DMS153 (cell line): ENCODE measurements around the gene SNX25.
"Not testable (repeated sequence)": the region's sequence is repeated elsewhere in the genome, so short reads cannot be mapped to it uniquely, and the experiment has no call there.

Experiments
- DNase-seq: peaks from one replicate; lab custom pipeline; 2025; lab: John Stamatoyannopoulos, UW

Gene SNX25

DNA sequence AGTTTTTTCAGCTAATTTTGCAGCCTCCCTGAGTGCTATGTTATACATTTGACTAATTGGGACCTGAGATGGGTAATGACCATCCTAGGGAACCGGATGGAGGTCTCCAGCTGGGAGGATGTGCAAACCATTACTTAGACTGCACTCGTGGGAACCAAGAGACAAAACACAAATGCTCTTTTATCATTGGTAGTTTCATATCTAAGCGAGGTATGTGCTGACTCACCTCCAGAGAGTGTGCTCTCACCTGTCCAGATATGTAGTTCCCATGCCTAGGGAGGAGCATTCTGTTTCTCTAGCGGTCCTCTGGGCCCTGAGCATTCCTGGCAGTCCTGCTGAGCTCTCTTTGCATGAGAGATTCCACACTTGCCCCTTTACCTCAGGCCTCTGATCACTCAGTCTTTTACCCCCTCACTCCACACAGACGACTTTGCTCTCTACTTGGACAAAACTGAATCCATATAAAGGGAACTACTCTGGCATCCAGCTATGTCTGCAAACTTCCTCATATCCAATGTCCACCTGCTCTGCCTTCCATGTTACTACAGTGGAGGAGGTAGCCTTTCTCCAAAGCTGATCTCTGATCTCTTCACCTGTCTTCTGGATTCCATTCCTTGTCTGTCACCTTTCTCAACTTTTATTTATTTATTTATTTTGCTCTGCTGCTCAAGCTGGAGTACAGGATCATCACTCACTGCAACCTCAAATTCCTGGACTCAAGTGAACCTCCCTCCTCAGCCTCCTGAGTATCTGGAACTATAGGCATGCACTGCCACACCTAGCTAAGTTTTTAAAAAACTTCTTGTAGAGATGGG, 97.9 kb downstream of the SNX25 start:
- DNase-seq, result no peak

DNA sequence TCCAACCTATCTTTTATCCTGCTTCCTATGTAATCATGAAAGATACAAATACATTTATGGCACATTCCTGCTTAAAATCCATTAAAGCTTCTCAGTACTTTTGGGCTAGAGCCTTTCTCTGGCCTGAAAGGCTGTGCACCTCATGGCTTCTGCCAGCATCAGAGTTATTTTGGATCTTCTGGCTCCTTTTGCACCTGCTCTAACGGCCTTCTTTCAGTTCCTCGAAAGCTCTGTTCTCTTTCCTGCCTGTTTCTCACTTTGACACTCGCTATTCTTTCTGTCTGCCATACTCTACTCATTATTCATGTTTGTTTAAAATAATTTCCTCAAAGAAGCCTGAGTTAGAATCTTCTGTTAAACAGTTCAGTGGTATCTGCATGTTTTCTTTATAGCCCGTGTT, 100.4 kb downstream of the SNX25 start:
- DNase-seq, result no peak

DNA sequence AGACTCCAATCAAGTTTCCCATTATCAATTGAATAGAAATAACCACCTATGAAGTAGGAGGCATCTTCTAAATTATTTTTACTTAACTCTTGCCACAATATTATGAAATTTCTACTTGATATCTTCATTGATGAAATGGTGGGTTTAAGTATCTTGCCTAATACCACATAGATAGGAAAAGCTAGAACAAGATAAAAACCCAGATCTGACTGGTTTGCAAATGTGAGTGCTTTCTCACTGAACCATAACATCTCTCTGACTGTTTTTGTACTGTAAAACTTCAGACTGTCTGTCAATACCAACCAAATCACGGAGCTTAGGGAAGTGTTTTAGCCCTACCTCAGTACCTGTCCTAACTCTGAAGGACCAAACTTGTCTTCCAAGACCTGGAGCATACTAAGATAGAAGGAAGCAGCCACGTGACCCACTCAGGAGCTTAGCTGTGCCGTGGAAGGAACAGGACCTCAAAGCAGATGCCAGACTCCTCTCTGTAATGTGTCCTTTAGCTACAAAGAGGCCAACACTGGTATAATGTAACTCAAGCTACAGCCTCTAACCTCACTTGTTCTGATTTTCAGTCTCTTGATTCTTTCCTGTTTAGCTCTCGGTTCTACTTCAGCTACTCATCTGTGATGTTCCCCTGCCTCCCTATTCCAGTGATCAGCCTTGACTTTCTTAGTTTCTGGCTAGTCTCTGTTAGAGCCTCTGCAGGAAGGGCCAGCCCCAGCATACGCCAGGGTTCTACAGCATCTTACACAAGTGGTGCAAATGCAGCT, 101.9 kb downstream of the SNX25 start:
- no peak for DNase-seq

DNA sequence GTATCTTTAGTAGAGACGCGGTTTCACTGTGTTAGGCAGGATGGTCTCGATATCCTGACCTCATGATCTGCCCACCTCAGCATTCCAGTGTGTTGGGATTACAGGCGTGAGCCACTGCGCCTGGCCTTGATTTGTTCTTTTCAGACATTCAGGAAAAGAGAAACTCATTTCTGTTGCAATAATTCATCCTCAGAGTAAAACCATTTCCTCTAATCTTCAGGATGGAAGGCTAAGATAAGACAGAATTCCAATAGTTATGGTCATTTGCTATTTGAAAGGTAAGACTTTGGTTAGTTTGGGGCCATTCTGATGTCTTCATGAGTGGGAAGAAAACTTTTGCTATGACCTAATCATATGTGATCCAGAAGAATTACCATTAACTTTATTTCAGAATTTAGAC, 103.3 kb downstream of the SNX25 start:
- no peak for DNase-seq

DNA sequence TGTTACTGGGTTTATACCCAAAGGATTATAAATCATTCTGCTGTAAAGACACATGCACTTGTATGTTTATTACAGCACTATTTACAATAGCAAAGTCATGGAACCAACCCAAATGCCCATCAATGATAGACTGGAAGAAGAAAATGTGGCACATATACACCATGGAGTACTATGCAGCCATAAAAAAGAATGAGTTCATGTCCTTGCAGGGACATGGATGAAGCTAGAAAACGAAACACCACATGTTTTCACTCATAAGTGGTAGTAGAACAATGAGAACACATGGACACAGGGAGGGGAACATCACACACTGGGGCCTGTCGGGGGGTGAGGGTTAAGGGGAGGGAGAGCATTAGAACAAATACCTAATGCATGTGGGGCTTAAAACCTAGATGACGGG, 108.1 kb downstream of the SNX25 start:
- not testable (repeated sequence) for DNase-seq

DNA sequence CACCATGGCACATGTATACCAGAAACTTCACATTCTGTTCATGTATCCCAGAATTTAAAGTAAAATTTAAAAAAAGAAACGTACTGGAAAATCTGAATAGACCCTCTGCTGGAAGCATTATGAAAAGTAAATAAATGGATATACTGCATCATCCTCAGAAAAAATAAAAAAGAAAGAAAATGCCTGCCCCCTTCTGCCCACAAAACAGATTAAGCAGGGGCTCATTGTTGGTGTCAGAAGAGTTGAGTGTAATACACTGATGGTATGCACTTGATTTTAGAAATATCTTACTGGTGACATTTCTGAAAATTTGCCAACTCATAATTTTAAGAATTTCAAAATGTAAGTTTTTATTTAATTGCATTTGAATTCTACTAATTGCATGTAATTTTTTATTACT, 108.5 kb downstream of the SNX25 start:
- no peak for DNase-seq

DNA sequence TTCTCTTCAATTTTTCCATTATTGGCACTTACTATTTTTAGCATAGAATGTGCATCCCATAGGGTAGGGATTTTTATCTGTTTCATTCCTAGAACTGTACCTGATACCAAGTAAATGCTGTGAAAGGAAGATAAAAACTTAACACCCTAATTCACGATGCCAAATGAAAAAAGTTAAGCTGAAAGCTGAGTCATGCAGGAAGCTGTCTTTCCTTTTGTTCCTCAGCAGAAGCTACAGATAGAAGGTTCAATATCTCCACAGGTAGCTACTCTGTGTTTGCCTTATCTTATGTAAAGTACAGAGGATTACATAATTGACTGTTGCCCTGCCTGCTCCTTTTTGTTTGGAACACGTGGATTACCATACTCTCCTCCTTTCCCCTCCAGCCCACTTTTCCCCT, 109.3 kb downstream of the SNX25 start:
- peak; percentile 47 for DNase-seq

DNA sequence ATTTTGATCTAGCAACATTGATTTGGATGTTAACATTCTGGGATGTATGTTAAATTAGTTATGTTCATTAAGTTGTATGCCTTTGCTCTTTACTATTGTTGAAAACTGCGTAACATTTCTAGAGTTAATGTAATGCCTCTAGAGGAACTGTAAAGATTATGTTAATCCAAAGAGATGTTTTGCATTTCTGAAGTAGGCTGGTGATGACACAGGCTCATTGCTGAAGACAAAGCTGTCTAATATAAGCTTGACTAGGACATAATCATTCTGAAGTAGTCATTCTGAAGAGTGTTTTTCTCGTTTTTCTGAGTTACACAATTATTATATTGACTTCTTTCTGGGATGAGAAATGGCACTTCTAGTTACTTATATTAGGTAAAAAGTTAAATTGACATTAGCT, 113.4 kb downstream of the SNX25 start:
- no peak for DNase-seq

DNA sequence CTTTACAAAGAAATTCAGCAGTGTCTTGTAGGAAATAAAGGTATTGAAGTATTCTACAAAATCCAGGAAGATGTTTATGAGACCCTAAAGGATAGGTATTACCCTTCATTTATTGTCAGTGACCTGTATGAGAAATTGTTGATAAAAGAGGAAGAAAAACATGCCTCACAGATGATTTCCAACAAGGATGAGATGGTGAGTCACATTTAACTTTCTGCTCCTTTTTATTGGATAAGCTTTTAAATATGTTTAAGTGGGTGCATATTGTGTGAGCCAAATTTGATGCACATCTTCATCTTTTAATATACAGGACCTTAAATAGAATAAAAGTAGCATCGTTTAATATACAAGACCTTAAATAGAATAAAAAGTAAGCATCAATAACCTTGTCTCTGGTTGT, 114.2 kb downstream of the SNX25 start:
- no peak for DNase-seq

DNA sequence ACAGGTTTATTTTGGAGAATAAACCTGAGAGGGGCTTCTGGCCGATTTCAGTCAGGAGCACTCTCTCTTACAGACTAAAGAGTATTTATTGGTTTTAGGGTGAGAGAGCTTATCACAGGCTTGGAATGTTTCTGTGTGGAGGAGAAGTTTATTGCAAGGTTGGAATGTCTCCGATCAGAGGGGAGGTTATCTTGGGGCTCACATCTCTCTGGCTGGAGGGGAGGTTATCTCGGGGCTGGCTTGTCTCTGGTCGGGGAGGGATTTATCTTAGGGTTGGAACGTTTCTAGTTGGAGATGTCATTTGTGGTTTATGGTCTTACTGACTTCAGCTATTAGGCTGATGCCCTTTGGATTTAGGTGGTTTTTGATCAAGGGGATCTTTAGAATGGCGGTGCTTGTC, 115.0 kb downstream of the SNX25 start:
- DNase-seq, result not testable (repeated sequence)

DNA sequence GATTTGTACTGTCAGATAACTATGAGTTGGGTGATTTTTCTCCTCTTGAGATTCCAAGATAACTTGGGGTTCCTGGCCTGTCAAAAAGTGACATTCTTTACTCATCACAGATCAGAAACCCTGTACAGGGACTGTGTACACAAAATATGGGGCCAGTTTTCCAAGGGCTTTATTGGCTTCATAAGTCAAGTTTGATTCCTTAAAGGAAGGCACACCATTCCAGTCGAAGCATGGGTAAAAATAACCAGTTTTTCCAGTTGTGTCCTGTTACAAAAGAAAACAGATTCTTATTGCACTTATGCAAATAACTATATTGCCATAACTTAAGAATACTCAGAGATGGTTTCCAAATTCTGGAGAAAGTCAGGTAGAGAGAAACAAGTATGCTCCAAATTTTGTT, 116.3 kb downstream of the SNX25 start:
- DNase-seq, result not testable (repeated sequence)

DNA sequence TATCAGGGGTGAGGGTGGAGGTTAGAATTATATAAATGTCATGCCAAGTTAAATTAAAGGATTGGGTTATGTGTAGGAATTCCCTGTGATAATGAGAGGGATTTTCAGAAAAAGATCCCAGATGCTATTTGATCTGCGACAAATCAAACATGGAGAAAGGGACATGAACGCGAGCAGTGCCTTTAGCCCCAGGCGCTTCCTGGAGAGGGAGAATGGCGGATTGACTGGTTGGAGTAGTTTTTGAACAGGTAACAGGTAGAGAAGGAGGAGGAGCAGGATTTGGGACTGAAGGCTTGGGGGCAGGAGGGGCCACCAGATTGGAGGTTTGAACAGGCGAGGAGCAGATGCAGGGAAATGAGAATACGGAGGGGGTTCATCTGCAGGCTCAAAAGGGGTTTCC, 119.2 kb downstream of the SNX25 start:
- no peak for DNase-seq

DNA sequence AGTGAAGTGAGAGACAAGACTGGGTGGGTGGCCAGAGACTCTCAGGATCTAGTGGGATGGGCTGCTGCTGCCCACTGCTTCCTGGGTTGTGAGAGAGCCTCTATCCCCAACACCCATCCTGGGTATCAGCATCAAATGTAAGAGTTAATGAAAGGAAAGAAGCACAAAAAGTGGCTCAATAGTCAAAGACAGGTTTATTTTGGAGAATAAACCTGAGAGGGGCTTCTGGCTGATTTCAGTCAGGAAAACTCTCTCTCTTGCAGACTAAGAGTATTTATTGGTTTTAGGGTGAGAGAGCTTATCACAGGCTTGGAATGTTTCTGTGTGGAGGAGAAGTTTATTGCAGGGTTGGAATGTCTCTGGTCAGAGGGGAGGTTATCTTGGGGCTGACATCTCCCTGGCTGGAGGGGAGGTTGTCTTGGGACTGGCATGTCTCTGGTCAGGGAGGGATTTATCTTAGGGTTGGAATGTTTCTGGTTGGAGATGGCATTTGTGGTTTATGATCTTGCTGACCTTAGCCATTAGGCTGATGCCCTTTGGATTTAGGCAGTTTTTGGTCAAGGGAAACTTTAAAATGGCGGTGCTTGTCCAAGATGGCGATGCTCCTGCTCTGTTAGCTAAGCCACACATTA, 120.6 kb downstream of the SNX25 start:
- DNase-seq, result not testable (repeated sequence)

DNA sequence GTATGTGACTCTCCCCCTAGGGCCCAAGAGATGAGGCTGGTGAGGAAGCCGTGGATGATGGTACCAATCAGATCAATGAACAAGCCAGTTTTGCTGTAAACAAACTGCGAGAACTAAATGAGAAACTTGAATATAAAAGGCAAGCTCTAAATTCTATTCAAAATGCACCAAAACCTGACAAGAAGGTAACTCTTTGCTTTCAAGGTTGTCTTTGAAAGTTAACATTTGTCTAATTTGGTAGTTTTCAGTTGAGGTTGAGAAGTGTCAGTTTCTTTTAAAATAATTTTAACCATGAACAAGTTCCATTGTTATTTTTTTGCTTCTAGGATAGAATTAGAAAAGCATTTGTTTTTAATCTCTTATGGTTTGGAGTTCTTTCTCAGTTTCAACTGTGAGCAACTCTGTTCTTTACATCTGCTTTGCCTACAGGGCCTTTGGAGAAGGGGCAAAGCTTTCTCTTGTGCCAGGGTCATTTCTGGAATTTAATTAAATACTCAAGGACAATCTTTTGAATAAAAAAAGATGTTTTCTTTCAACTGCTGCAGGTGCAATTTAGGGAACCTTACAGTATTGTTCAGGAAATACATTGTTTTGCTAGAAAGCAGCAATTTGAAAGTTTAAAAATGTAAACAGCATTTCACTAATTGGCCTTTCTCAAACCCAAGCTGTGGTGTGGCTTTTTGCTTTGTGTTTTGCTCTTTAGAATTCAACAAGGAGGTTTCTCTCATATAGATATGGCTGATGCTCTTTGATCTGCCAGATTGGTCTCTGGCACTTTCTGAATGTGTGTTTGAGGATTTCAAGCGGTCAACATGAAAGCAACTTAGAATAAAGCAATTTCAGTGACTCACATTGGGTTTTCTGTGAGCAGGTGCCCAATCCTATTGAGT, 123.4 kb downstream of the SNX25 start:
- DNase-seq, result no peak

DNA sequence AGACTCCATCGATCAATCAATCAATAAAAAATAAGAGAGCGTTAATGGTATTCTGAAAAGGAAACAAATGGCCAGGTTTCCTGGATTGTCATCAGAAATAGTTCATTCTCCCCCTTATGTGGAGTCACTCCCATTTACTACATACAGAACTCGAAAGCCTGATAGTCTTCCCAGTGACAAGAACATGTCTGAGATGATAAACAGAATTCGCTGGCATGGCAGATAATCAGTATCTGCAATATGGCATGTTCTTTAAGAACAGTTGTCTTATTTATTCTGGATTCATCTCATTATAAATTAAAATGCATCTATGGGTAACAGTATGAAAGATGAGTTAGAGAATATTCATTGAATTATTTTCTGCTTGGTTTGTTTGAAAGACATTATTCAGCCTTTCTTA, 124.9 kb downstream of the SNX25 start:
- no peak for DNase-seq

DNA sequence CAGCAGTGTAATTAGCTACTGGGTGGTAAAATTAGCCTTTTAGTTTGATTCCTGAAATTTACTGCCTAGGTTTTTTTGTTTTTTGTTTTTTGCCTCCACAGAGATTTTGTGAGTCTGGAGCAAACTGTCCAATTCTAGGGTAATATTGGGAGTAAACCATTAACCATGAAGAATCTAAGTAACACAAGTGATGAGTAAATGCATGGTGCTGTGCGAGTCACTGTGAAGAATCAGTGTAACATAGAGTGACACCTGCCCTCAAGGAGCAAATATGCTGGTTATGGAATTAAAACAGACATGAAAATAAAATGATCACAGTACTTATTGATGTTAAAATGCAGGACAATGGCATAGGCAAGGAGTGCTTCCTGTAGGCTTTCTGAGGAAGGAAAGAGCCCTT, 126.2 kb downstream of the SNX25 start:
- DNase-seq, result no peak

DNA sequence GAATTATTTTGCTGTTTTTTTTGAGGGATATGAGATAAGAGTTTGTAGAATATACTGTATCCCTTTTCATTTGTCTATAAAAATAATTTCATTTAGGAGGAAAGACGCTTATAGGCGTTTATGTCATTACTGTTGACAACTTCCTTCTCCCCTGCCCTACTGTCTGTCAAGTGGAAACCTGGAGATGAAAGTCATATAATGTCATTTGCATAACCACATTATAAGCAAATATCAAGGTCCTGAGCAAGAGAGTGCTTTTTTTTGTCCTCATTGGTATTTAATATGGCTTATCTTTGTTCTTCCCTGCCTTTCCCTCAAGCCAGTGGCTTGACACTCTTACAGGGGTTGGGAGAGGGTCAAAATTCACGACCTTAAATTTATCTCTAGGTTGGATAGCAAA, 130.5 kb downstream of the SNX25 start:
- DNase-seq, result no peak

DNA sequence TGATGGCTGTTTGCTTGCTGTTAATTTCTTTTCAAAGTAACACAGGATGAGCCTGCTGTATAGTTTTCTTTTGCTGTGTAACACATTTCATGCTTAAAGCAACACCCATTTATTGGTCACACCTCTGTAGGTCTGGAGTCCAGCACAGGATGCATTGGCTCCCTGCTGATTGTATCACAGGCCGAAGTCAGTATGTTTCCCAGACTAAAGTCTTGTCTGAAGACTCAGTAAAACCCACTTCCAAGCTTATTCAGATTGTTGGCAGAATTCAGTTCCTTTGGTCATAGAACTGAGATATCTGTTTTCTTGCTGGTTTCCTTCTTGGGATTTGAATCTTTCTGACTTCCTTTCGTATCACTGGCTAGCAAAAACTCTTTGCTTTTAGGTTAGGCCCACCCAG, 132.0 kb downstream of the SNX25 start:
- no peak for DNase-seq

DNA sequence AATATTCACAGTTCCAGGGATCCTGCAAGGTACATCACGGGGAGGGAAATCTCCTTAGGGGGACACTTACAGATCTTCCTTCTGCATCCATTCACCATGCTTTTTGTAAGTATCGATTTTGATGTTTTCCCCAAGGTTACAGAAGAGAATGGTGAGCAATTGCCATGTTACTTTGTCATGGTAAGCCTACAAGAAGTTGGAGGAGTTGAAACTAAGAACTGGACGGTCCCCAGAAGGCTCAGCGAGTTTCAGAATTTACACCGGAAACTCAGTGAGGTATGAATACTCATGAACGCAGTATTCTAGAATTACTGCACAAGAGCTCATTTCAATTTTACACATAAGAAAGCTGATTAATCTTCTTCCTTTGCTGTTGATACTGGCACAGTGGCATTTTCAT, 132.4 kb downstream of the SNX25 start:
- DNase-seq, result no peak

DNA sequence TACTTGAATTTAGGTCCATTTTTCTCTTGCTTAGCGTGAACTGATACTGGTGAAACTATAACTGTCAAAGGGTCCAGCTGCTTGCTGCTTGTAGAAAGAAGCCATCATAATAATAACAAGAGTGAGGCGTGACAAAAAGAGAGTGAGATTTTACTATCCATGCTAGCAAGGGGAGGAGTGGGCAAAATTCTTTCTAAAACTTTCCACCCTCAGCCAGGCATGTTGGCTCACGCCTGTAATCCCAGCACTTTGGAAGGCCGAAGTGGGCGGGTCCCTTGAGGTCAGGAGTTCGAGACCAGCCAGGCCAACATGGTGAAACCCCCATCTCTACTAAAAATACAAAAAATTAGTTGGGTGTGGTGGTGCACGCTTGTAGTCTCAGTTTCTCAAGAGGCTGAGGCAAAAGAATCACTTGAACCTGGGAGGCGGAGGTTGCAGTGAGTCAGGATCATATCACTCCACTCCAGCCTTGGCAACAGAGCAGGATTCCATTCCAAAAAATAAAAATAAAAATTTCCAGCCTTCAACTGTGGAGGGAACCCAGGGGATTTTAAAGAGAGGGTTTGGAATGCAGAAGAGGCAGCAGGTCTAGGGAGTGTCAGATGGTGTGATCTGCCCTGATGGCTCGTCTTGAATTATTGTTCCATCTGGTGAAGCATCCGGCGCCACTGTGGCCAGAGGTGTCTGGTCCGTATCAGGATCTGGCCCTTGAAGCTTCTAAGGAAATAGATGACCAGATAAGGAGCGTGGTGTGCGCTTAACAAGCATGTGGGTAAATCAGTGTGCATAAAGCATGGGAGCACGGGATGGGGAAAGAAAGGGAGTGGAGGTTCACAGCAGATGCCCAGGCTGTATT, 134.6 kb downstream of the SNX25 start:
- no peak for DNase-seq
